HG03520 (cell line): ENCODE results near the gene CLMP.
A peak's percentile ranks its signal among the peaks of the same experiment; 100 is the strongest.
"Not testable (repeated sequence)": the region's sequence is repeated elsewhere in the genome, so short reads cannot be mapped to it uniquely, and the experiment has no call there.

Source experiments
- ATAC-seq: cut with Tn5 transposase; IDR thresholded peaks from one replicate; pipeline ENCODE4 v1.9.1; 2021; ENCODE audit warnings: mild to moderate bottlenecking, moderate library complexity; ENCODE audit not compliant: unreplicated experiment

The CLMP gene

GRCh38 chr11:123139206-123139605, 55.8 kb downstream of the CLMP start:
- no peak for ATAC-seq

- no peak for ATAC-seq
Measured at GRCh38 chr11:123137431-123138224, 57.4 kb downstream of the CLMP start.

GRCh38 chr11:123135863-123136446, 59.1 kb downstream of the CLMP start:
- ATAC-seq, result no peak

GRCh38 chr11:123132881-123133280, 62.2 kb downstream of the CLMP start:
- ATAC-seq, result no peak

- ATAC-seq, result not testable (repeated sequence)
Measured at GRCh38 chr11:123132034-123132766, 62.8 kb downstream of the CLMP start.

GRCh38 chr11:123129920-123130319, 65.1 kb downstream of the CLMP start:
- no peak for ATAC-seq

GRCh38 chr11:123125169-123125568, 69.9 kb downstream of the CLMP start:
- ATAC-seq, result no peak

GRCh38 chr11:123122852-123123251, 72.2 kb downstream of the CLMP start:
- no peak for ATAC-seq

GRCh38 chr11:123122341-123122740, 72.7 kb downstream of the CLMP start:
- no peak for ATAC-seq

- ATAC-seq, result no peak
Measured at GRCh38 chr11:123116486-123116885, 78.6 kb downstream of the CLMP start.

- peak; percentile 46 for ATAC-seq
Measured at GRCh38 chr11:123111465-123111864, 83.6 kb downstream of the CLMP start.

- ATAC-seq, result no peak
Measured at GRCh38 chr11:123110397-123110796, 84.7 kb downstream of the CLMP start.

GRCh38 chr11:123107945-123108495, 87.0 kb downstream of the CLMP start:
- no peak for ATAC-seq

GRCh38 chr11:123104697-123105096, 90.4 kb downstream of the CLMP start:
- no peak for ATAC-seq

- ATAC-seq, result no peak
Measured at GRCh38 chr11:123103326-123103980, 91.6 kb downstream of the CLMP start.

- no peak for ATAC-seq
Measured at GRCh38 chr11:123100379-123101085, 94.5 kb downstream of the CLMP start.

GRCh38 chr11:123098990-123099389, 96.1 kb downstream of the CLMP start:
- ATAC-seq, result no peak

- no peak for ATAC-seq
Measured at GRCh38 chr11:123093739-123094138, 101.3 kb downstream of the CLMP start.

GRCh38 chr11:123091506-123091905, 103.5 kb downstream of the CLMP start:
- ATAC-seq, result no peak

- not testable (repeated sequence) for ATAC-seq
Measured at GRCh38 chr11:123090168-123090567, 104.9 kb downstream of the CLMP start.
